HG03571 (cell line): ENCODE measurements around the gene C9orf43.

ENCODE experiments used
- ATAC-seq: cut with Tn5 transposase; IDR thresholded peaks from one replicate; pipeline ENCODE4 v1.9.1; 2021; ENCODE audit not compliant: unreplicated experiment

C9orf43 gene

DNA sequence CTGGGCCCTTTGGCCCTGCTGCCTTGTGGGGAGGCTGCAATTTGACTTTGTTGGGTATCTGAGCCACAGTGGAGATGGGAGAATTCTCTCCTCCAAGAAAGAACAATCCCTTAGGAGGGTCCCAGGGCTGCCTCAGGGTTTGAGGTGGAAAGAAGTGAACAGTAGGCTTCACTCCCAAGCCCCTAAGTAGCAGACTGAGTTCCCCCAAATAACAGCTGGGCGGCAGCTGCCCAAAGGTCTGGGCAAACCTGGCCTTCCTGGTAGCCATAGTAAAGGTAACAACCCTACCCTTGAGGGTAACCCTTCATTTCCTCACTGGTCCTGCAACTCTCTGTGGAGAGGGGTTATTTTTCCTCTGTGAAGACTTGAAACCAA is 53.7 kb downstream of the C9orf43 start:
- ATAC-seq, result no peak

DNA sequence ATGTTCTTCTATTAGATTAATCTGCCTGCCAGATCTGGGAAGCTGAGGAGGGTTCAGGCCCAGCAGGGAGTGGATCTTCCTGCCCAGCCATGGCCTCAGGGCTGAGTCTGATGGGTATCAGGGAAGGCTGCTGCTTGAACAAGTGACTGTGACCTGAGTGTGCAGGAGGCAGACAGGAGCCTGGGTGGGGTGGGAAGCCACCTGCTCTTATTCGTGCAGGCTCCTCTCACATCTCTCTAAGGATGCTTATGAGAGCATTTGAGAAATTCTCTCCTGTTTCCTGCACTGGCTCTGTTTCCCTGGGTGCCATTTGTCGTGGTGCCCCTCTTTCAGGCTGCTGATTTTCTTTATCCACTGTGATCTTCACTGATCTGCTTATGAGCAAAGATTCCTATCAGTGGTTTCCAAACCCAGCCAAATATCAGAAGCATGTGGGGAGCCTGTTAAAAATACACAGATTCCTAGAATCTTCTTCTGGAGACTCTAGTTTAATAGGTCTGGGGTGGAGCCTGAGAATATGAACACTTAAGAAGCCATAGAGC is 55.1 kb downstream of the C9orf43 start:
- no peak for ATAC-seq

DNA sequence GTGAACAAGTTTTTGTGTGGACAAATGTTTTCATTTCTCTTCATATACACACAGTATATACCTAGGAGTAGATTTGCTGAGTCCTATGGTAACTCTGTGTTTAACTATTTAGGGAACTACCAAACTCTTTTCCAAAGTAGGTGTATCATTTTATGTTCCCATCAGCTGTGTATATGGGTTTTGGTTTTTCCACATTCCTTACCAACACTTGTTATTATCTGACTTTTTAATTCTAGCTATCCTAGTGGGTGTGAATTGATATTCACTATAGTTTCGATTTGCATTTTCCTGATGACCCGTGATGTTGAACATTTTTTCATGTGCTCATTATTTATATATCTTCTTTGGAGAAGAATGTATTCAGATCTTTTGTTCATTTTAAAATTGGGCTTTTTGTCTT is 56.6 kb downstream of the C9orf43 start:
- ATAC-seq, result no peak

DNA sequence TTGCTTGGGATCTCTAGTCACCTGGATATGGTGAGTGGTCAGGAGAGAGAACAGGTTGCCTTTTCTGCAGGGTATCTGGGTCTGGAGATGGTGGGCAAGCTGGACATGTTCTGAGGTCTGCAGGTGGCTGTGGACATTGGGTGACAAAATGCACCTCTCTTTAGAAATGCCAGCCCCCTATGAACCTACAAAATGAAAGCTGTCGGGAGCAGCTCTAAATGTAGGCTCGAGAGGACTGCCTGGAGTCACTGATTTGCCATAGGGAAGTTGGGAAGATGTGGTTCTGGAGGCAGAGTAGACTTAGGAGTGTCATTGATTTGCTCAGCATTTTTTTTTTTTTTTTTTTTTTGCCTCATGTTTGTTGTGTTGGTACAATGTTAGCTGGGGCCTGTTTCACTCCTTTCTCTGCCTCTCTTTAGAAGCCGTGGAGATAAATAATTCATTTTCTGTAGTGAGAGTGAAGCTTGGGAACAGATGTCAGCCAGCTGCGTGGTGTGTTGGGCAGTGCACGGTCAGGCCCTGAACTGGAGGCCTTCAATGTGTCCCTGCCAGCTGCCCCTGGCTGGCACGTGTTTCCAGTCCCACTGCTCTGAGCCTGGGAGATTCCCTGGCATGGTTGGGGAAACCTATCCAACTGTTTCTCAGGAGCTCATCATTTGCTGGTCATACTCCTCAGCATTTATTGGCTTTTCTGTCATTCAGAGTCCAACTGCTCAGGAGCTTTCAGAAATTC is 58.3 kb downstream of the C9orf43 start:
- no peak for ATAC-seq

DNA sequence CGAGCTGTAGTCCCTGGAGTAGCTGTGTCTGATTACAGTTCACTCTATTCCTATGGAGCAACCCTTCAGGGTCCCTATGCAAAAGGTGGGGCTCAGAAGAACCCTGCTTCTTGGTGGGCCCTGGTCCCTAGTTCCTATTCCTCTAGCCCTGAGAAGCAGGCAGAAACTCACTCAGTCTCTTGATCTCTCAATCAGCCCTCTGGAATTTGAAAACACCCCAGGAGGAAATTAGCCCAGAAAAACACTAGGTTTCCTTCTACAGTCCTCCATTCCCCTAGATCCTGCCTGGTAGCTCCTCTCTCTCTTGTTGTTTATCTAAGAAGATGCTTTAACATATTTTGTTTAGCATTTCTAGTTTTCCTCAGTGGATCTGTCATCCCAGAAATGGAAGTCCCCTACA is 60.6 kb downstream of the C9orf43 start:
- no peak for ATAC-seq

DNA sequence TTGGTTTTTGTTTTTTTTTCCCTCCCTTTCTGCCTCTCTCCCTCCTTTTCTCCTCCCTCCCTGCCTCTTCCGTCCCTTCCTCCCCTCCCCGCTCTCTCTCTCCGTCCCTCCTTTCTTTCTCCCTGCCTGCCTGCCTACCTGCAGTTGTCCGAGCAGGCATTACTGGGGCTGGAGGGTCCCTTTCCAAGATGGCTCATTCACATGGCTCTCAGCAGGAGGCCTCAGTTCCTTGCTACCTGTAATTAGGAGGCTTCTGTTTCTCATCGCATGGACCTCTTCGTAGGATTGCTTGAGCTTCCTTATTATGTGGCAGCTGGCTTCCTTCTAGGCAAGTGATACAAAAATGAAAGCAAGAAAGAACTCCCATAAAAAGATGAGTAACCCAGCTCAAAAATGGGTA is 61.0 kb downstream of the C9orf43 start:
- no peak for ATAC-seq

DNA sequence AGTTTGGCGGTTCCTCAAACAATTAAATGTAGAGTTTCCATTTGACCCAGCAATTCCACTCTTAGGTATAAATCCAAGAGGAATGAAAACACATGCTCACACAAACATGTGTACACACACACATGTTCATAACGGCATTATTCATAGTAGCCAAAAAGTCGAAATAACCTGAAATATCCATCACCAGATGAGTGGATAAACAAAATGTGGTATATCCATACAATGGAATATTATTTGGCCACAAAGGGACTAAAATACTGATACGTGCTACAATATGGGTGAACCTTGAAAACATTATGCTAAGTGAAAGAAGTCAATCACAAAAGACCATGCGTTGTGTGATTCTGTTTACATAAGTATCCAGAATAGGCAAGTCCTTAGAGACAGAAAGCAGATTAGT is 61.7 kb downstream of the C9orf43 start:
- ATAC-seq, result no peak

DNA sequence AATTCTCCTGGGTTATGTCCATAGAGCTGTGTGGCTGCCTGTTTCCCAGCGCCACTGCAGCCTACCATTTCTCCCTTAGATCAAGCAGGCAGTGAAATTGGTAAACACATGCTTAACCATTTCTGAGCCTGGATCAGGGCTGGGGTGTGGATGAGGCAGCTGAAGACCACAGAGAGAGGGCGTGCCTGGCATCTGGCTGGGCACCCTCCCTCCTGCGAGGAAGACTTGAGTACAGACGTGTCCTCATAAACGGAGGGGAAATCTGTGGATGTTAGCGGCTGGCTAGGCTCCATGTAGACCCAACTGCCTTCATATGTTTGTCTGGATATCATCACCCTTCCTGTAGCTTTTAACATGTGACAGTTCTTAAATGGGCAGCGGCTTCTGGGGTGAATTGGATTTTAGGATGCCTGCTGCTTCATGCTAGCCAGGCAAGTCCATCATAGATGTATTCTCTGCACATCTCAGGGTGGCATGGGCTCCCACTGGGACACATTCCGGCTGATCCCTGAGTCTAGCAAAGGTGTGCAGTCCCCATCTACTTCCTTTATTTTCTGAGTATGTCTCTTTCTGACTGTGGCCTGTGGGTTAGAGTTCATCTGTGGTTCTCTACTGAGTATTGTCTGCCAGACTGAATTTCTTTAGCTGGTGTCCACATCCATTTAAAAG is 63.9 kb downstream of the C9orf43 start:
- no peak for ATAC-seq

DNA sequence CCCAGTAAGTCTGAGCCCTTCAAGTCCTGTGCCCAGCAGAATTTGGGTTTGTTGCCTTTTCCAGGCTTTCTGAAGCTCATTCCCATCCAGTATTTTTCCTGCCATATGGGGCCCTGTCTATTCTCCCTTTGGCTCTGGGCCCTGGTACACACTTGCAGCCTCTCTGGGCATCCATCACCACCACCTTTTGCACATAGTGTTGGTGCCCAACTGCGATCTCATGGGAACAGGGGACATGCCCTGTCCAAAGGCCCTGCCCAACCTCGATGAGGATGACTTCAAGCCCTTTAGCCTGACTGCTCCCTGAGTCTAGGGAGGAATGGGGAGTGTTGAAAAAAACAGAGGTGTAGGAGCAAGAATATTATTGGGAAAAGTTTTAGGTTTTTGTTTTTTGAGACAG is 64.5 kb downstream of the C9orf43 start:
- ATAC-seq, result no peak

DNA sequence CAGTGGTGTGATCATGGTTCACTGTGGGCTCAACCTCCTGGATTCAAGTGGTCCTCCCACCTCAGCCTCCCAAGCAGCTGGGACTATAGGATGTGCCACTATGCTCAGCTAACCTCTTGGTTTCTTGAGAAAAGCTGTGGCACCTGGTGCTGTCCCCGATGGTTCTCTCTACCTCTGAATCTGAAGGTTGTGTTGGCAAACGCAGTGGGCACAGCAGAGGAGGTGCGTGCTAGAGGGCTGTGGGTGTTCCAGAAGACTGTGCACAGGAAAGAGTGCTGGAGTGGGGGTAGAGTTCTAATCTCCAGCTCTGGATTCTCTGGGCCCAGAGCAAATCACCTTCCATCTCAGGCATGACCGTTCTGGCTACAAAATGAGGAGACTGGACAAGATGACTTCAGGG is 65.4 kb downstream of the C9orf43 start:
- ATAC-seq, result no peak

DNA sequence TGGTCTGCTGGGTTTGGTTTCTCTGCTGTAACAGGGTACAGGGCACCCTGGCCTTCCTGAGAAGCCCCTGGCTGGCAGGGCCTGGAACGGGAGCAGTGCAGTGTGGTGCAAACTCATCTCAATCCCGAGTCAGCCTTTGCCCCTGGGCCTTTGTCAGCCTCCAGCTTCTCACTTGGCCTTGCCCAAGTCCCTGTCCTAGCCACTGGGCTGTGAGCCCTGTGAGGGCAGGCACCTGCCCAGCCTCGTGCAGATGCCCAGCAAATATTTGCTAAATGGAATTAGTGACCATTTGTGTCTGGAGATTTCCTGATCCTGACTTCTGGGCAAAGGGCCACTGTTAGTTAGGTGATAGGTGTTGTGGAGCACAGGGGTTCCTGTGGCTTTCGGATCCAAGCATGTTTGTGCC is 66.0 kb downstream of the C9orf43 start:
- no peak for ATAC-seq

DNA sequence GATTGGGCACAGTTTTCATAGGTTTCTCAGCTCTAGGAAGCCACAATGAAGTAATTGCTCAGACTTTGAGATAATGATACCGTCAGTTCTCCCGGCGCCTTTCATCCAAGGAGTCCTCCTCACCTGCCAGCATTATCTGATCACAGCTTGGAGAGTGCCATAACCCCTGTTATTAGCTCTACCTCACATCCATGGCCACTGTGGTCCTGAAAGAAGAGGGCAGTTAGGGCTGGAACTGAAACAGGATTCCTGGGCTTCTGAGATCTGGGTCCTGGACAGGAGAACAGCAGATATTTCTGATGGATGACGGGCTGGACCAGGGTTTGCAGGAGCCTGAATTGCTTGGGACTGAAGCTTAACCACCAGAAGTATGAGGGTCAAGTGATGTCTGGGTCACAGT is 66.5 kb downstream of the C9orf43 start:
- no peak for ATAC-seq

DNA sequence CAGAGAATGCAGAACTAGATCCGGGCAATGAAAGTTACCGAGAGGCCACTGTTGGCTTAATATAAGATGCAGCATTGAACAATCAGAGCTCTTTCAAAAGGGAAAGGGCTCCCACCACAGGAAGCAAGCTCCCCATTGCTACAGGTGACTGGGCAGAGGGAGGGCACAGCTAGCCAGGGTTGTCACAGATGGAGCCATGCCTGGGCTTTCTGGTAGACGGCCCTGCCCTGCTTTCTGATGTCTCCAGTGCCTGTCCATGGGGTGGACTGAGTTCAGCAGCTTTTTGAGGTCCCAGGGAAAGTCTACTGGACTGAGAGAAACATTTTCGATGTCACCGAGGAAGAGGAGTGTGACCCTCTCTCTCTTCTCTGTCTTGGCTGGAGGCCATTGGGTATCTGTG is 67.1 kb downstream of the C9orf43 start:
- ATAC-seq, result no peak

DNA sequence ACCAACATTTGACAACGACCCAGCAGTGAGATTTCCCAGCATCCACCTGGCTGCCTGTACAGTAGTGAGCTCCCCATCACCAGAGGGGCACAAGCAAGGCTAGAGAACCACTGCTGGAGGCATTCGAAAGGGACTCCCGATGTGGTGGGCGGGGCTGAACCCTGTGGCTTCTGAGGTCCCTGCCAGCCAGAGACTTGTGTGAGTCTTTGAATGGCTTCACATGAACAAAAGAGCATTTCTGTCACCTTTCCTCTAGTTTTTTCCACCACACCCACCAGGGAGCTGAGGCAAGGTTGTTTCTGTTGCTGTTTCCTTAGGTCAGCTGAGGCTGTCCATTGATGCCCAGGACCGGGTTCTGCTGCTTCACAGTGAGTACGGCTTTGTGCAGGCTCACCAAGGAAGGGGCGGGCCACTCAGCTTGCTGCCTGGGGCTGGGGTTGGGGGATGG is 68.7 kb downstream of the C9orf43 start:
- ATAC-seq, result no peak
